ENCODE data around the gene RTP2.
A peak's percentile ranks its signal among the peaks of the same experiment; 100 is the strongest.

Gene RTP2

DNA sequence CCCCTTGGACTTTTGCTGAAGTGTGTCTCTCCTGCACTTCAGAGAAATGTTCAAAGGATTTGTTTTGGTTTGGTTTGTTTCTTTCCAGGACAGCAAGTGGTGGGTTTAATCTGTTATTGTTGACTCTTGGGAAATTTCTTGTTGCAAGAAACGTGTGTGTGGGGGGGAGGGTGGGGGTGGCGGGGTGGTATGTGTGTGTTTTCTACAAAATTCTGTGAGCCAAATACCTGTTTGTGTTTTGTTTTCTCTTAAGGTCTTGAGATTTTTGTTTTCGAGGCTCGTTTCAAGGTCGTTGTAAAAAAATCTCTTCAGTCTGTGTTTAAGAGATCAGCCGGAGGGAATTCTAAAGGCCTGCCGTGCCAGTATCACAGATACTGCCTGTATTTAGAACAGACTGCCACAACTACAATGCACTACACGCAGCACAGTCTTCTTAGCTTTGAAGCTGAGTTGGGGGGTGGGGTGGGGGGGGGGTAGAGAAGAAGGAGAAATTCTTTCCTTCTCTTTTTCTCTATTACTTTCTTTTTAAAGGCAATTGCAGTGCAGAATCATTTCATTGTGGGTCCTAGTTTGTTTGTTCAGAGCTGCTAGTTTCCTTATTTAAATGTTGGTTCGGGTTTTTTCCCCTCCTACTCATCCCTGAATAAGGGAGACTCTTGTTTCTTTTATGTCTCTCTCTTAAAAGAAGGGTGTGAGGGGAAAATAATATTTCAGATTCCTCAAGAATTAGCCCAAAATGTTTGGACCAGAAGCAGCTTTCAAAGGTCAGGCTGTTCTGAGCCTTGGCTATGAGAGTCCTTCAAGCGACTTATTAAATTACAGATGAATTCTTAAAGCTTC lies 44.3 kb upstream of the RTP2 start:
- H3K27ac ChIP-seq = peak overlapping the region; percentile 100
- peak; percentile 42 for DNase-seq
- H3K4me3 ChIP-seq (ENCODE audit: low read depth, low read length) = peak overlapping the region; percentile 87

DNA sequence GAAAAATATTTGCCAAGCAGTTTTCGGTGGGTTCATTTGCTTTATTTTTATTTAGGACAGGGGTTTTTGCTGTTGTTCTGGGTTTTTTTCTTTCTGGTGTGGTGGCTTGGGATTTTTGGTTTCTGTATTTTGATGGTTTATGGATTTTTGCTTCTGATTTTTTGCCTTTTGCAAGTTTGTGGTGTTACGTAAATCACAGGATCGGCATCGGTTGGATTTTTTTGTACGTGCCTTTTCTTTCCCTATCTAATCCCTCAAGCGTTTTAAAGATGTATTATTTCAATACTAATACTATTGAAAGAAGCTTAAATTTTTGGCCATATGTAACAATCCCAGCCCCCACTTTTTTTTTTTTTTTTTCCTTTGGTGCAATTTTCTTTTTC lies 43.7 kb upstream of the RTP2 start:
- no peaks in the 10 kb centered on the region for H3K36me3 ChIP-seq (replicated peaks)
- H3K27ac ChIP-seq = peak overlapping the region; percentile 100
- no peaks in the 10 kb centered on the region for H3K27me3 ChIP-seq (replicated peaks)
- in situ Hi-C loops (cut with HindIII; ENCODE audit: low pct_ligation_motif_present, low sequenced_read_pairs) = loop anchor here (25.0 kb wide), 3 partner anchors 541 to 941 kb away; no protein-coding TSS in a partner anchor
- H3K4me3 ChIP-seq (ENCODE audit: low read depth, low read length) = peak overlapping the region; percentile 87
- DNase-seq = no peak
- TF ChIP-seq, protein P1, sequence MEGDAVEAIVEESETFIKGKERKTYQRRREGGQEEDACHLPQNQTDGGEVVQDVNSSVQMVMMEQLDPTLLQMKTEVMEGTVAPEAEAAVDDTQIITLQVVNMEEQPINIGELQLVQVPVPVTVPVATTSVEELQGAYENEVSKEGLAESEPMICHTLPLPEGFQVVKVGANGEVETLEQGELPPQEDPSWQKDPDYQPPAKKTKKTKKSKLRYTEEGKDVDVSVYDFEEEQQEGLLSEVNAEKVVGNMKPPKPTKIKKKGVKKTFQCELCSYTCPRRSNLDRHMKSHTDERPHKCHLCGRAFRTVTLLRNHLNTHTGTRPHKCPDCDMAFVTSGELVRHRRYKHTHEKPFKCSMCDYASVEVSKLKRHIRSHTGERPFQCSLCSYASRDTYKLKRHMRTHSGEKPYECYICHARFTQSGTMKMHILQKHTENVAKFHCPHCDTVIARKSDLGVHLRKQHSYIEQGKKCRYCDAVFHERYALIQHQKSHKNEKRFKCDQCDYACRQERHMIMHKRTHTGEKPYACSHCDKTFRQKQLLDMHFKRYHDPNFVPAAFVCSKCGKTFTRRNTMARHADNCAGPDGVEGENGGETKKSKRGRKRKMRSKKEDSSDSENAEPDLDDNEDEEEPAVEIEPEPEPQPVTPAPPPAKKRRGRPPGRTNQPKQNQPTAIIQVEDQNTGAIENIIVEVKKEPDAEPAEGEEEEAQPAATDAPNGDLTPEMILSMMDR (IDR thresholded peaks at IDR 0.05; ENCODE audit: low read depth, low read length, missing control alignments) = no peak

More for the DNA sequence above, 44.3 kb upstream of the RTP2 start:
- H3K27me3 ChIP-seq (replicated peaks) = no peaks in the 10 kb centered on the region
- TF ChIP-seq, protein P1 (IDR thresholded peaks at IDR 0.05; ENCODE audit: low read depth, low read length, missing control alignments) = no peak
- in situ Hi-C loops (cut with HindIII; ENCODE audit: low pct_ligation_motif_present, low sequenced_read_pairs) = loop anchor here (25.0 kb wide), 3 partner anchors 541 to 941 kb away; no protein-coding TSS in a partner anchor
- H3K36me3 ChIP-seq (replicated peaks) = no peaks in the 10 kb centered on the region

DNA sequence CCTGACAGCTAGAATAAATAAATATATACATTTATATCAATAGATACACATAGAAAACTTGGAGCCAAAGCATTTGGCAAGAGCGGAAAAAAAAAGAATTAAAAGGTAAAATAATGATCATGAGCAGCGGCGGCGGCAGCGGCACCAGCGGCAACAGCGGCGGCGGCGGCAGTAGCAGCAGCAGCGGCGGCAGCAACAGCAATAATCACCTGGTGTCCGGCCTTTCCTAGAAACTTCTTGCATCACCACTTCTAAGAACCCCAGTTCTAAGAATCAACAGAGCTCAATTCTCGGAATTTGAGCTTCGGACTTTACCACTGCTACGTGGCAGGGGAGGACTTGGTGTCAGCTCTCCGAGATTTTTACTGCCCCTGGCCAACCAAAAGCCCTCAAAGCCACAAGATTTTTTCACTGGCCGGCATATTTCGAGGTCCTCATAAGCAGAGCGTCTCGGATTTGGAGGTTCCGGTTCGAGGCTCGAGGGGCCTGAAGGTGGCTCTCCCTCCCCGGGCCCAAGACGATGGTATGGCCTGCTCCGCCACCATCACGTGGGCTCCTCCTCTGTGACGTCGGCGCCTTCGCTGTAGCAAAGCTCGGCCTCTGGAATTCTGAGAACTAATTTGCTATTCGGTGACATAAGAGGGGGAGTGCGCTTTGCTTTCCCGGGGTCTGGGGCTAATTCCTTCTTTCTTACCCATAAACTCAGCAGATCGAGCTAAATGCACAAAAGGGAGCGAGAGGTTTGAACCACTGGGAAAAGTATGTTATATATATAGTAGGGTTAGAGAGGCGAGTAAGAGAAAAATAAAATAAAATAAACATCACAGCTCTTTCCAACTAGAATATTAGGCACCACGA lies 43.1 kb upstream of the RTP2 start, which contains the start of gene BCL6:
Gene BCL6, minus strand, starts transcription at position 268 of the 858 bp plus-strand sequence. CDS start 11,775 bp downstream, outside the sequence.
- DNase-seq = peak; percentile 97
- TF ChIP-seq, protein P1 (IDR thresholded peaks at IDR 0.05; ENCODE audit: low read depth, low read length, missing control alignments) = no peak
- H3K4me3 ChIP-seq (ENCODE audit: low read depth, low read length) = peak within 1 kb of the TSS; percentile 87
- no peaks in the 10 kb centered on the region for H3K27me3 ChIP-seq (replicated peaks)
- in situ Hi-C loops (cut with HindIII; ENCODE audit: low pct_ligation_motif_present, low sequenced_read_pairs) = loop anchor here (25.0 kb wide), 3 partner anchors 542 to 942 kb away; no protein-coding TSS in a partner anchor
- peak within 1 kb of the TSS; percentile 100 for H3K27ac ChIP-seq
- no peaks in the 10 kb centered on the region for H3K36me3 ChIP-seq (replicated peaks)

DNA sequence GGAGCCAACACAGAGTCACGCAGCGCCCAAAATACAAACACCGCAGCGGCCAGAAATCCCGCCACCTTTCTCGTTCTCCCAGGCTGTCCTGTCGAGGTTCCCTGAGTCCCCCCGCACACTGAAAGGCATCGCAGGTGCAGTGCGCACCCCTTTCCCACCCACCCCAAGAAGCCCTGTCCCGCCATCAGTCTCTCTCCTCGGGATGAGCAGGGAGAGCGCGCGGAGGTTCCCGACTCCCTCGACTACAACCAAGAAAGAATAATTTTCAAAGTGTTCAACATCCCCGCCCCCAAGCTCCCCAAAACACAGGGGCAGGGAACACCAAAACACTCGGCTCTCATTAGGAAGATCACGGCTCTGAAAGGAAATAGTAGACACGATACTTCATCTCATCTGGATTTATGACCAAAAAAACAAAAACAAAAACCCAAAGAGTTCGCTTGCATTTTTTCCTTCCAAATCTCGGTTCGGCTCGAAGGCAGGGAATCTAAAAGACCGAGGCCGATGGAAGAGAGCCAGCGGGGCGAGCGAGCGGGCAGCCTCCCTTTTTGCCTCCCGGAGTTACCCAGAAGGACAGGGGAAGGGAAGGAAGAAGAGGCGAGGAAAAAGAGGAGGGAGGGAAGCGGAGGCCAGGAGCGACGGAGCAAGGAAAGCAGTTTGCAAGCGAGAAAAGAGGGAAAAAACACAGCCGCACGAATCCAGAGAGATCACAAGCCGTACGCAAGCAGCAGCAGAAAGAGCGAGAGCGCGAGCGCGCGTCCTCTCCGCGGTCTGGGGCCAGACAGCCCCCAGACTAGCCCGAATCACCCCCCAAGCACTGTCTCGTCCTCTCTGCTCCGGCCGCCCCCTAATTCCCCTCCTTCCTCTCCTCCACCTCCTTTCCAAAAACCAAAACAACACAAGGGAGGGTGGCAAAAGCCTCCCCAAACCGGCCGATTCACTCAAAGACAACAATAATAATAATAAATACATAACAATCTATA lies 42.1 kb upstream of the RTP2 start:
- TF ChIP-seq, protein P1 (IDR thresholded peaks at IDR 0.05; ENCODE audit: low read depth, low read length, missing control alignments) = no peak
- Histone ChIP-seq H3K27me3 (replicated peaks) (no peaks in the 10 kb centered on the region), H3K4me3 (ENCODE audit: low read depth, low read length) (peak overlapping the region; percentile 87), H3K27ac (peak overlapping the region; percentile 100), H3K36me3 (replicated peaks) (no peaks in the 10 kb centered on the region)
- in situ Hi-C loops (cut with HindIII; ENCODE audit: low pct_ligation_motif_present, low sequenced_read_pairs) = loop anchor here (5.0 to 25.0 kb wide), 4 partner anchors 543 to 1208 kb away; no protein-coding TSS in a partner anchor
- DNase-seq = peak; percentile 43
